CD14-positive monocyte (primary cell): ENCODE data around the gene CSTB. TPM values are rescaled to one million over a fixed set of nuclear protein-coding genes. Genes with fewer than 3 reads are reported as not detected.
A peak's percentile ranks its signal among the peaks of the same experiment; 100 is the strongest.

ENCODE experiments used
- DNase-seq, 3 donors: peaks; one replicate each; pipeline ENCODE4 v3.0.0-alpha.2; 2011 to 2022
- H2AFZ ChIP-seq: 2 replicates; pipeline ENCODE4 v1.6.0; 2012; ENCODE audit warnings: mild to moderate bottlenecking, low read depth, low read length, inconsistent platforms; ENCODE audit not compliant: insufficient read depth, poor library complexity, severe bottlenecking
- H3K27ac ChIP-seq, 2 donors: 1 replicate in 1 of 2; 2 replicates in 1 of 2; pipeline ENCODE4 v1.5.1; 2012 to 2013; ENCODE audit warnings: low read length in 2 of 2, control low read depth in 1 of 2, inconsistent platforms in 1 of 2, low read depth in 1 of 2, mild to moderate bottlenecking in 1 of 2
- H3K27me3 ChIP-seq, 2 donors: one replicate each; pipeline versions ENCODE4 v1.6.0 to v1.6.1; 2011 to 2013; ENCODE audit warnings: low read length in 2 of 2; ENCODE audit not compliant: control insufficient read depth in 2 of 2, insufficient read depth in 2 of 2
- H3K36me3 ChIP-seq, 2 donors: replicated peaks in 1 of 2; 1 replicate in 1 of 2; 2 replicates in 1 of 2; pipeline versions ENCODE4 v1.5.1 to v1.6.1; 2012 to 2013; ENCODE audit warnings: low read length in 2 of 2, control low read depth in 1 of 2, inconsistent platforms in 1 of 2, mild to moderate bottlenecking in 1 of 2; ENCODE audit not compliant: insufficient read depth in 2 of 2, control insufficient read depth in 1 of 2
- H3K4me1 ChIP-seq, 2 donors: 1 replicate in 1 of 2; 2 replicates in 1 of 2; pipeline versions ENCODE4 v1.5.1 to v1.6.1; 2012 to 2013; ENCODE audit warnings: low read length in 2 of 2, control low read depth in 1 of 2, inconsistent platforms in 1 of 2, mild to moderate bottlenecking in 1 of 2, moderate library complexity in 1 of 2; ENCODE audit not compliant: insufficient read depth in 2 of 2, control insufficient read depth in 1 of 2
- H3K4me2 ChIP-seq: replicated peaks from 2 replicates; pipeline ENCODE3; 2012; ENCODE audit warnings: low read length, moderate library complexity, mild to moderate bottlenecking; ENCODE audit not compliant: poor library complexity, severe bottlenecking; ENCODE audit errors: extremely low read depth
- H3K4me3 ChIP-seq, 3 experiments: fragments of 200-600 bp in 1 of 3; sonication (generic) in 1 of 3; replicated peaks in 1 of 3; 1 replicate in 2 of 3; 2 replicates in 1 of 3; pipeline ENCODE4 v1.5.1; 2011 to 2013; ENCODE audit warnings: low read length in 3 of 3, mild to moderate bottlenecking in 3 of 3, control low read depth in 2 of 3, low read depth in 2 of 3, inconsistent platforms in 1 of 3, moderate library complexity in 1 of 3
- H3K79me2 ChIP-seq: 2 replicates; pipeline ENCODE4 v1.6.0; 2012; ENCODE audit warnings: mild to moderate bottlenecking, control low read depth, inconsistent platforms, low read length, moderate library complexity; ENCODE audit not compliant: insufficient read depth
- H3K9ac ChIP-seq: 2 replicates; pipeline ENCODE4 v1.6.0; 2017; ENCODE audit warnings: low read length, mild to moderate bottlenecking; ENCODE audit not compliant: insufficient read depth, poor library complexity, severe bottlenecking
- H3K9me3 ChIP-seq, 2 donors: replicated peaks in 1 of 2; 1 replicate in 1 of 2; 2 replicates in 1 of 2; pipeline versions ENCODE4 v1.5.1 to v1.6.1; 2012 to 2013; ENCODE audit warnings: low read length in 2 of 2, control low read depth in 1 of 2; ENCODE audit not compliant: control insufficient read depth in 1 of 2, insufficient read depth in 1 of 2
- H4K20me1 ChIP-seq: 2 replicates; pipeline ENCODE4 v1.6.0; 2012; ENCODE audit warnings: mild to moderate bottlenecking, low read length, control low read depth, moderate library complexity; ENCODE audit not compliant: insufficient read depth
- H3K27ac Mint-ChIP-seq, 7 donors: one replicate each; pipeline ENCODE4 v1.8.0; 2020; ENCODE audit warnings: mild to moderate bottlenecking in 7 of 7, mixed read lengths in 7 of 7, moderate library complexity in 6 of 7, inconsistent platforms in 2 of 7
- H3K27me3 Mint-ChIP-seq, 3 donors: one replicate each; pipeline ENCODE4 v1.8.0; 2021 to 2022; ENCODE audit warnings: low read depth in 3 of 3, mild to moderate bottlenecking in 3 of 3, mixed read lengths in 3 of 3, moderate library complexity in 3 of 3, inconsistent platforms in 1 of 3
- H3K36me3 Mint-ChIP-seq, 2 donors: one replicate each; pipeline ENCODE4 v1.8.0; 2020; ENCODE audit warnings: mixed read lengths in 2 of 2, inconsistent platforms in 1 of 2, mild to moderate bottlenecking in 1 of 2
- H3K4me1 Mint-ChIP-seq: one replicate; pipeline ENCODE4 v1.8.0; 2020; ENCODE audit warnings: mild to moderate bottlenecking, mixed read lengths
- H3K4me3 Mint-ChIP-seq, 2 donors: one replicate each; pipeline ENCODE4 v1.8.0; 2020; ENCODE audit warnings: mild to moderate bottlenecking in 2 of 2, mixed read lengths in 2 of 2, moderate library complexity in 1 of 2
- H3K9me3 Mint-ChIP-seq, 7 donors: one replicate each; pipeline ENCODE4 v1.8.0; 2020 to 2022; ENCODE audit warnings: mixed read lengths in 7 of 7, mild to moderate bottlenecking in 6 of 7, moderate library complexity in 6 of 7, inconsistent platforms in 2 of 7
- WGBS: methylation state at CpG from one replicate; pipeline ENCODE4 v1.1.5; 2013; ENCODE audit warnings: missing lambda C conversion rate; ENCODE audit not compliant: insufficient coverage; 5-methylcytosine and 5-hydroxymethylcytosine counted together
- intact Hi-C, 2 donors: fragments of 100-400 bp; cut with micrococcal nuclease; formaldehyde crosslinking; loops; one replicate each; pipeline versions ENCODE4 v1.15.0 to v1.15.1; 2023
- polyA plus RNA-seq, 3 donors: library from polyadenylated mRNA; depleted of rRNA in 1 of 3; unstranded in 2 of 3; stranded (reverse) in 1 of 3; fragments of 300-500 nt in 2 of 3; fragments of >200 nt in 1 of 3; fragmentation: Illumina TruSeq in 2 of 3; gene quantifications; 1 replicate in 2 of 3; 2 replicates in 1 of 3; pipeline ENCODE4 v1.2.3, GENCODE V29; 2012 to 2021
- TF ChIP-seq, protein P1 (sequence below): fragments of 200-600 bp; IDR thresholded peaks from one replicate; pipeline ENCODE4 v1.8.0; 2022; ENCODE audit warnings: antibody characterized with exemption, mild to moderate bottlenecking

CSTB gene
- polyA plus RNA-seq, 3 donors = 73.7 to 120 (median 115) TPM

DNA sequence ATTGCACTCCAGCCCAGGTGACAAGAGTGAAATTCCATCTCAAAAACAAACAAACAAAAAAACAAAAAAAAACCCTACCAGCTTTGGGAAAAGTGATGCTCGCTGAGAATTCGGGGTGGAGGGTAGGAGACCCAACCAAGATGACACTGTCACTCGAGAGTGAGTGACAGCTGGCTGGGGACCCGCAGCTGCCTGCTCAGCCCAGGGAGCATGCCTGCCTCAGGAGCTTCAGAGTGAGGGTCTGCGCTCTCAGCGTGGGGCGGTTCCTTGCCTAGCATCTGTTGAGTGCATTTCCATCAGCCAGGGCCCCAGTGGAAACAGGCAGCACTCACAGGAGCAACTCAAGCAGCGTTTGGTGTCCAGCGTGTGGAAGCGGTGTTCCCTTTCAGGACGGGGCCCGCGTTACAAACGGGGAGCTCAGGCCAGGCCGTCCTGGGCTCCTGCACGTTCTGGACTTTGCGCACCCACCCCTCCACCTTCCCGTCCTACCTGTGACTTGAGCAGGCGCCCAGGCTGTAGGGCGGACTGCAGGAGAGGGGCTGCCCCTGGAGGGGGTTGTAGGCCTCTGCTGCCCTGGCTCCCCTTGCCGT, 5.9 kb downstream of the CSTB start:
- TF ChIP-seq, protein P1, sequence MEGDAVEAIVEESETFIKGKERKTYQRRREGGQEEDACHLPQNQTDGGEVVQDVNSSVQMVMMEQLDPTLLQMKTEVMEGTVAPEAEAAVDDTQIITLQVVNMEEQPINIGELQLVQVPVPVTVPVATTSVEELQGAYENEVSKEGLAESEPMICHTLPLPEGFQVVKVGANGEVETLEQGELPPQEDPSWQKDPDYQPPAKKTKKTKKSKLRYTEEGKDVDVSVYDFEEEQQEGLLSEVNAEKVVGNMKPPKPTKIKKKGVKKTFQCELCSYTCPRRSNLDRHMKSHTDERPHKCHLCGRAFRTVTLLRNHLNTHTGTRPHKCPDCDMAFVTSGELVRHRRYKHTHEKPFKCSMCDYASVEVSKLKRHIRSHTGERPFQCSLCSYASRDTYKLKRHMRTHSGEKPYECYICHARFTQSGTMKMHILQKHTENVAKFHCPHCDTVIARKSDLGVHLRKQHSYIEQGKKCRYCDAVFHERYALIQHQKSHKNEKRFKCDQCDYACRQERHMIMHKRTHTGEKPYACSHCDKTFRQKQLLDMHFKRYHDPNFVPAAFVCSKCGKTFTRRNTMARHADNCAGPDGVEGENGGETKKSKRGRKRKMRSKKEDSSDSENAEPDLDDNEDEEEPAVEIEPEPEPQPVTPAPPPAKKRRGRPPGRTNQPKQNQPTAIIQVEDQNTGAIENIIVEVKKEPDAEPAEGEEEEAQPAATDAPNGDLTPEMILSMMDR = no peak
- 98% methylated on average over 14 of the region's 21 CpGs for WGBS
- peaks cover 33% of the 10 kb centered on the region for H3K4me1 Mint-ChIP-seq
- peaks cover 2 to 5% (median 5%) of the 10 kb centered on the region in 3 donors for H3K27me3 Mint-ChIP-seq
- Histone ChIP-seq H3K79me2 (peaks cover 7% of the 10 kb centered on the region), H3K9me3 (peaks cover 0 to 11% of the 10 kb centered on the region in 2 donors), H3K4me1 (peaks cover 19 to 27% of the 10 kb centered on the region in 2 donors), H3K36me3 (peaks cover 18 to 26% of the 10 kb centered on the region in 2 donors), H4K20me1 (peaks cover 30% of the 10 kb centered on the region), H3K9ac (no peak overlapping the region), H3K27me3 (no peaks in the 10 kb centered on the region), H3K4me2 (no peak overlapping the region), H3K27ac (no peak overlapping the region), H3K4me3 (no peak overlapping the region), H2AFZ (no peak overlapping the region)
- H3K27ac Mint-ChIP-seq = peak overlapping the region in 1 of 7 donors; percentile 63
- H3K36me3 Mint-ChIP-seq = peaks cover 29% of the 10 kb centered on the region in 2 donors
- H3K4me3 Mint-ChIP-seq = no peak overlapping the region
- H3K9me3 Mint-ChIP-seq = peaks cover 5 to 16% (median 9%) of the 10 kb centered on the region in 7 donors
- intact Hi-C loops = no loop called here
- DNase-seq = no peak

DNA sequence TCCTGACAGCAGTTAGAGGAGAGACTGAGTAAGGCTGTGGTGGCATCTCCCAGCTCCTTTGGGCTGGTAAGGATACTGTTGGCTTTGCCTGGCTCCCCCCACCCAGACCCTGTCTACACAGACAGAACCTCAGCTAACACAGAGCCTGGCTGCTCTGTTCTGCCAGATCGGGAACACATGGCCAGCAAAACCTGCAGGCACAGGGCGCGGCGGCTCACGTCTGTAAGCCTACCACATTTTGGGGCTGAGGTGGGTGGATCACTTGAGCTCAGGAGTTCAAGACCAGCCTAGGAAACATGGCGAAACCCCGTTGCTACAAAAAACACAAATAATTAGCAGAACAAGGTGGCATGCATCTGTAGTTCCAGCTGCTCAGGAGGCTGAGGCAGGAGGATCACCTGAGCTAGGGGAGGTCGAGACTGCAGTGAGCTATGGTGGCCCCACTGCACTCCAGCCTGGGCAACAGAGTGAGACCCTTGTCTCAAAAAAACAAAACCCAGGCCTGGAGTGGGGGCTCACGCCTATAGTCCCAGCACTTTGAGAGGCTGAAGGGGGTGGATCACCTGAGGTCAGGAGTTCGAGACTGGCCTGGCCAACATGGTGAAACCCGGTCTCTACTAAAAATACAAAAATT, 6.7 kb downstream of the CSTB start:
- Mint-ChIP-seq H3K9me3 (peaks cover 5 to 16% (median 9%) of the 10 kb centered on the region in 7 donors), H3K27me3 (peaks cover 2 to 5% (median 5%) of the 10 kb centered on the region in 3 donors), H3K27ac (peak overlapping the region in 1 of 7 donors; percentile 51), H3K36me3 (peaks cover 25 to 26% of the 10 kb centered on the region in 2 donors), H3K4me3 (no peak overlapping the region), H3K4me1 (peaks cover 26% of the 10 kb centered on the region)
- WGBS = 94% methylated on average over 11 of the region's 11 CpGs
- intact Hi-C loops = no loop called here
- peaks cover 12 to 20% of the 10 kb centered on the region in 2 donors for H3K4me1 ChIP-seq
- H3K27ac ChIP-seq = no peak overlapping the region
- peaks cover 0 to 11% of the 10 kb centered on the region in 2 donors for H3K9me3 ChIP-seq
- no peak overlapping the region for H3K9ac ChIP-seq
- H3K4me2 ChIP-seq = no peak overlapping the region
- no peaks in the 10 kb centered on the region for H3K27me3 ChIP-seq
- H4K20me1 ChIP-seq = peaks cover 26% of the 10 kb centered on the region
- peaks cover 16 to 23% of the 10 kb centered on the region in 2 donors for H3K36me3 ChIP-seq
- H3K79me2 ChIP-seq = no peaks in the 10 kb centered on the region
- no peak overlapping the region for H2AFZ ChIP-seq
- TF ChIP-seq, protein P1 = no peak
- no peak overlapping the region for H3K4me3 ChIP-seq
- no peak for DNase-seq
